ENCODE data around the gene NGFR. TPM values are rescaled to one million over a fixed set of nuclear protein-coding genes. Genes with fewer than 3 reads are reported as not detected.
A peak's percentile ranks its signal among the peaks of the same experiment; 100 is the strongest.

Gene NGFR
- total RNA-seq, 1 donor from 2014 or later, result 20.4 TPM

GRCh38 chr17:49521088-49521450 lies 26.0 kb downstream of the NGFR start:
- peak overlapping the region; percentile 70 for H3K27ac ChIP-seq (ENCODE audit: low read depth, low read length)
- H3K9ac ChIP-seq (ENCODE audit: low read depth in 1 of 3, low read length in 3 of 3), result no peak overlapping the region
- no peak overlapping the region for H3K4me3 ChIP-seq (ENCODE audit: low read length in 3 of 3)
- H3K9me3 ChIP-seq (ENCODE audit: control insufficient read depth in 3 of 3, low read length in 3 of 3), result no peaks in the 10 kb centered on the region
- peaks cover 10 to 29% (median 15%) of the 10 kb centered on the region in 3 donors for H3K4me1 ChIP-seq (ENCODE audit: control insufficient read depth in 3 of 3, insufficient read depth in 3 of 3, low read length in 3 of 3)
- no peaks in the 10 kb centered on the region for H3K36me3 ChIP-seq (ENCODE audit: control insufficient read depth in 3 of 3, insufficient read depth in 3 of 3, low read length in 3 of 3)
- H3K27me3 ChIP-seq (ENCODE audit: control insufficient read depth in 3 of 3, insufficient read depth in 3 of 3, low read length in 3 of 3), result peaks cover 0 to 6% (median 3%) of the 10 kb centered on the region in 3 donors

- H3K4me3 ChIP-seq (ENCODE audit: low read length in 3 of 3), result no peak overlapping the region
- peaks cover 0 to 7% (median 6%) of the 10 kb centered on the region in 3 donors for H3K27me3 ChIP-seq (ENCODE audit: control insufficient read depth in 3 of 3, insufficient read depth in 3 of 3, low read length in 3 of 3)
- peak overlapping the region; percentile 70 for H3K27ac ChIP-seq (ENCODE audit: low read depth, low read length)
- no peaks in the 10 kb centered on the region for H3K36me3 ChIP-seq (ENCODE audit: control insufficient read depth in 3 of 3, insufficient read depth in 3 of 3, low read length in 3 of 3)
- no peaks in the 10 kb centered on the region for H3K9me3 ChIP-seq (ENCODE audit: control insufficient read depth in 3 of 3, low read length in 3 of 3)
- no peak overlapping the region for H3K9ac ChIP-seq (ENCODE audit: low read depth in 1 of 3, low read length in 3 of 3)
- peaks cover 7 to 22% (median 13%) of the 10 kb centered on the region in 3 donors for H3K4me1 ChIP-seq (ENCODE audit: control insufficient read depth in 3 of 3, insufficient read depth in 3 of 3, low read length in 3 of 3)
These were observed 26.6 kb downstream of the NGFR start for GRCh38 chr17:49521471-49522356.

GRCh38 chr17:49522357-49522890 lies 27.3 kb downstream of the NGFR start:
- H3K27ac ChIP-seq (ENCODE audit: low read depth, low read length), result peak overlapping the region; percentile 70
- H3K36me3 ChIP-seq (ENCODE audit: control insufficient read depth in 3 of 3, insufficient read depth in 3 of 3, low read length in 3 of 3), result no peaks in the 10 kb centered on the region
- no peak overlapping the region for H3K9ac ChIP-seq (ENCODE audit: low read depth in 1 of 3, low read length in 3 of 3)
- peaks cover 7 to 23% (median 15%) of the 10 kb centered on the region in 3 donors for H3K4me1 ChIP-seq (ENCODE audit: control insufficient read depth in 3 of 3, insufficient read depth in 3 of 3, low read length in 3 of 3)
- peaks cover 0 to 7% (median 6%) of the 10 kb centered on the region in 3 donors for H3K27me3 ChIP-seq (ENCODE audit: control insufficient read depth in 3 of 3, insufficient read depth in 3 of 3, low read length in 3 of 3)
- H3K4me3 ChIP-seq (ENCODE audit: low read length in 3 of 3), result no peak overlapping the region
- H3K9me3 ChIP-seq (ENCODE audit: control insufficient read depth in 3 of 3, low read length in 3 of 3), result no peaks in the 10 kb centered on the region

GRCh38 chr17:49523196-49523595 lies 28.1 kb downstream of the NGFR start:
- H3K27me3 ChIP-seq (ENCODE audit: control insufficient read depth in 3 of 3, insufficient read depth in 3 of 3, low read length in 3 of 3), result peaks cover 0 to 7% (median 5%) of the 10 kb centered on the region in 3 donors
- no peaks in the 10 kb centered on the region for H3K9me3 ChIP-seq (ENCODE audit: control insufficient read depth in 3 of 3, low read length in 3 of 3)
- H3K9ac ChIP-seq (ENCODE audit: low read depth in 1 of 3, low read length in 3 of 3), result no peak overlapping the region
- H3K36me3 ChIP-seq (ENCODE audit: control insufficient read depth in 3 of 3, insufficient read depth in 3 of 3, low read length in 3 of 3), result no peaks in the 10 kb centered on the region
- H3K4me1 ChIP-seq (ENCODE audit: control insufficient read depth in 3 of 3, insufficient read depth in 3 of 3, low read length in 3 of 3), result peaks cover 7 to 23% (median 15%) of the 10 kb centered on the region in 3 donors
- no peak overlapping the region for H3K27ac ChIP-seq (ENCODE audit: low read depth, low read length)
- no peak overlapping the region for H3K4me3 ChIP-seq (ENCODE audit: low read length in 3 of 3)

- Histone ChIP-seq H3K4me1 (ENCODE audit: control insufficient read depth in 3 of 3, insufficient read depth in 3 of 3, low read length in 3 of 3) (peaks cover 7 to 23% (median 15%) of the 10 kb centered on the region in 3 donors), H3K27me3 (ENCODE audit: control insufficient read depth in 3 of 3, insufficient read depth in 3 of 3, low read length in 3 of 3) (peaks cover 0 to 7% (median 2%) of the 10 kb centered on the region in 3 donors), H3K4me3 (ENCODE audit: low read length in 3 of 3) (no peak overlapping the region), H3K9ac (ENCODE audit: low read depth in 1 of 3, low read length in 3 of 3) (no peak overlapping the region), H3K36me3 (ENCODE audit: control insufficient read depth in 3 of 3, insufficient read depth in 3 of 3, low read length in 3 of 3) (no peaks in the 10 kb centered on the region), H3K9me3 (ENCODE audit: control insufficient read depth in 3 of 3, low read length in 3 of 3) (no peaks in the 10 kb centered on the region), H3K27ac (ENCODE audit: low read depth, low read length) (no peak overlapping the region)
These were observed 28.8 kb downstream of the NGFR start for GRCh38 chr17:49523706-49524472.

- Histone ChIP-seq H3K27ac (ENCODE audit: low read depth, low read length) (no peak overlapping the region), H3K4me1 (ENCODE audit: control insufficient read depth in 3 of 3, insufficient read depth in 3 of 3, low read length in 3 of 3) (peaks cover 7 to 23% (median 15%) of the 10 kb centered on the region in 3 donors), H3K9me3 (ENCODE audit: control insufficient read depth in 3 of 3, low read length in 3 of 3) (no peaks in the 10 kb centered on the region), H3K4me3 (ENCODE audit: low read length in 3 of 3) (no peak overlapping the region), H3K9ac (ENCODE audit: low read depth in 1 of 3, low read length in 3 of 3) (no peak overlapping the region), H3K36me3 (ENCODE audit: control insufficient read depth in 3 of 3, insufficient read depth in 3 of 3, low read length in 3 of 3) (no peaks in the 10 kb centered on the region), H3K27me3 (ENCODE audit: control insufficient read depth in 3 of 3, insufficient read depth in 3 of 3, low read length in 3 of 3) (peaks cover 0 to 7% (median 2%) of the 10 kb centered on the region in 3 donors)
These were observed 29.6 kb downstream of the NGFR start for GRCh38 chr17:49524473-49525359.

GRCh38 chr17:49525831-49526741 lies 31.0 kb downstream of the NGFR start:
- peaks cover 0 to 7% (median 5%) of the 10 kb centered on the region in 3 donors for H3K27me3 ChIP-seq (ENCODE audit: control insufficient read depth in 3 of 3, insufficient read depth in 3 of 3, low read length in 3 of 3)
- H3K9me3 ChIP-seq (ENCODE audit: control insufficient read depth in 3 of 3, low read length in 3 of 3), result no peaks in the 10 kb centered on the region
- H3K4me1 ChIP-seq (ENCODE audit: control insufficient read depth in 3 of 3, insufficient read depth in 3 of 3, low read length in 3 of 3), result peaks cover 3 to 19% (median 8%) of the 10 kb centered on the region in 3 donors

GRCh38 chr17:49527927-49528651 lies 33.0 kb downstream of the NGFR start:
- peaks cover 0 to 10% (median 3%) of the 10 kb centered on the region in 3 donors for H3K4me1 ChIP-seq (ENCODE audit: control insufficient read depth in 3 of 3, insufficient read depth in 3 of 3, low read length in 3 of 3)

More at GRCh38 chr17:49525831-49526741, 31.0 kb downstream of the NGFR start:
- H3K27ac ChIP-seq (ENCODE audit: low read depth, low read length), result no peak overlapping the region
- no peak overlapping the region for H3K9ac ChIP-seq (ENCODE audit: low read depth in 1 of 3, low read length in 3 of 3)
- H3K4me3 ChIP-seq (ENCODE audit: low read length in 3 of 3), result no peak overlapping the region
- H3K36me3 ChIP-seq (ENCODE audit: control insufficient read depth in 3 of 3, insufficient read depth in 3 of 3, low read length in 3 of 3), result no peaks in the 10 kb centered on the region

More at GRCh38 chr17:49527927-49528651, 33.0 kb downstream of the NGFR start:
- Histone ChIP-seq H3K27ac (ENCODE audit: low read depth, low read length) (no peak overlapping the region), H3K36me3 (ENCODE audit: control insufficient read depth in 3 of 3, insufficient read depth in 3 of 3, low read length in 3 of 3) (no peaks in the 10 kb centered on the region), H3K9me3 (ENCODE audit: control insufficient read depth in 3 of 3, low read length in 3 of 3) (no peaks in the 10 kb centered on the region), H3K9ac (ENCODE audit: low read depth in 1 of 3, low read length in 3 of 3) (no peak overlapping the region), H3K27me3 (ENCODE audit: control insufficient read depth in 3 of 3, insufficient read depth in 3 of 3, low read length in 3 of 3) (peaks cover 0 to 7% (median 2%) of the 10 kb centered on the region in 3 donors), H3K4me3 (ENCODE audit: low read length in 3 of 3) (no peak overlapping the region)
